WTC11 (cell line): ENCODE data around the gene ARHGAP26.

Experiments used
- ATF1 ChIP-seq: sonication (generic); formaldehyde crosslinking; IDR thresholded peaks from 2 replicates; pipeline ENCODE4 v1.8.1; 2023; ENCODE audit warnings: mild to moderate bottlenecking, moderate library complexity, missing genetic modification reagents
- CTCF ChIP-seq: fragments of 200-600 bp; IDR thresholded peaks from 2 replicates; pipeline ENCODE4 v1.8.0; 2022; ENCODE audit warnings: antibody characterized with exemption
- HMGXB4 ChIP-seq: sonication (generic); formaldehyde crosslinking; IDR thresholded peaks from 2 replicates; pipeline ENCODE4 v1.8.1; 2023; ENCODE audit warnings: mild to moderate bottlenecking, moderate library complexity, missing genetic modification reagents
- NFYB ChIP-seq: sonication (generic); formaldehyde crosslinking; conservative IDR thresholded peaks from 2 replicates; pipeline ENCODE4 v1.8.0; 2022; ENCODE audit warnings: low read depth, missing genetic modification reagents
- ZNF416 ChIP-seq: fragments of 250-450 bp; sonication (Bioruptor Pico); IDR thresholded peaks from 2 replicates; pipeline ENCODE4 v1.9.0; 2021; ENCODE audit warnings: mild to moderate bottlenecking, inconsistent platforms
- ZNF423 ChIP-seq: fragments of 250-450 bp; sonication (Bioruptor Pico); IDR thresholded peaks from 2 replicates; pipeline ENCODE4 v2.1.2; 2022; ENCODE audit warnings: mild to moderate bottlenecking, moderate library complexity

GRCh38 chr5:142972064-142972570 lies 201.9 kb downstream of the ARHGAP26 start:
- no peak for TF ChIP-seq NFYB (CRISPR knock-in tag)
- TF ChIP-seq ZNF416 (CRISPR knock-in tag), result no peak
- no peak for TF ChIP-seq CTCF
- TF ChIP-seq ZNF423 (CRISPR knock-in tag), result no peak
- TF ChIP-seq ATF1 (CRISPR knock-in tag), result no peak
- TF ChIP-seq HMGXB4 (CRISPR knock-in tag), result no peak
